PC-9 (cell line): ENCODE measurements around the gene RABL6. TPM values are rescaled to one million over a fixed set of nuclear protein-coding genes. Genes with fewer than 3 reads are reported as not detected.

Experiments used
- BruUV-seq: library from RNA; stranded (reverse); fragments of 400-500 nt; replicated peaks from 2 replicates; lab custom pipeline; 2021; lab: Mats Ljungman, UMichigan
- CTCF ChIA-PET: fragments of 300-600 bp; sonication (Branson Sonifier 250); formaldehyde crosslinking; loops from one replicate; lab custom pipeline; 2022; ENCODE audit warnings: antibody characterized with exemption; lab: Charles Lee
- POLR2A ChIA-PET: fragments of 300-600 bp; sonication (Branson Sonifier 250); formaldehyde crosslinking; loops from one replicate; lab custom pipeline; 2022; ENCODE audit warnings: antibody characterized with exemption; ENCODE audit not compliant: unreplicated experiment; lab: Charles Lee
- DNase-seq, 2 experiments: peaks; one replicate each; pipeline versions ENCODE4 v3.0.0 to v3.0.0-alpha.2; 2015 to 2022; ENCODE audit warnings: mixed read lengths in 1 of 2
- H2AFZ ChIP-seq: fragments of 200-600 bp; sonication (generic); 2 replicates; pipeline ENCODE4 v1.8.1; 2017; ENCODE audit warnings: antibody characterized with exemption
- H3F3A ChIP-seq: fragments of 200-600 bp; sonication (generic); 2 replicates; pipeline ENCODE4 v1.8.1; 2017; ENCODE audit warnings: antibody characterized with exemption, mild to moderate bottlenecking, low read depth; ENCODE audit not compliant: insufficient read depth
- H3K27ac ChIP-seq: fragments of 200-600 bp; sonication (generic); 2 replicates; pipeline ENCODE4 v1.6.1; 2016; ENCODE audit warnings: mixed run types
- H3K27me3 ChIP-seq: fragments of 200-600 bp; sonication (generic); 2 replicates; pipeline ENCODE4 v1.6.1; 2016; ENCODE audit warnings: low read depth, mixed run types; ENCODE audit not compliant: insufficient read depth
- H3K36me3 ChIP-seq: fragments of 200-600 bp; sonication (generic); 2 replicates; pipeline ENCODE4 v1.6.1; 2016; ENCODE audit warnings: low read depth, mixed run types
- H3K4me1 ChIP-seq: fragments of 200-600 bp; sonication (generic); replicated peaks from 2 replicates; pipeline ENCODE4 v1.6.1; 2016; ENCODE audit warnings: mixed run types; ENCODE audit not compliant: insufficient read depth
- H3K4me2 ChIP-seq: fragments of 200-600 bp; sonication (generic); 2 replicates; pipeline ENCODE4 v1.6.1; 2017; ENCODE audit warnings: mixed run types
- H3K4me3 ChIP-seq: fragments of 200-600 bp; sonication (generic); 2 replicates; pipeline ENCODE4 v1.6.1; 2016; ENCODE audit warnings: mixed run types
- H3K79me2 ChIP-seq: fragments of 200-600 bp; sonication (generic); 2 replicates; pipeline ENCODE4 v1.6.1; 2017; ENCODE audit warnings: low read depth, mixed run types
- H3K9me2 ChIP-seq: fragments of 200-600 bp; sonication (generic); 2 replicates; pipeline ENCODE4 v1.8.1; 2017; ENCODE audit warnings: mild to moderate bottlenecking; ENCODE audit not compliant: insufficient read depth
- H3K9me3 ChIP-seq: fragments of 200-600 bp; sonication (generic); 2 replicates; pipeline ENCODE4 v1.8.1; 2016; ENCODE audit warnings: low read depth; ENCODE audit not compliant: insufficient read depth
- H4K20me1 ChIP-seq: fragments of 200-600 bp; sonication (generic); 2 replicates; pipeline ENCODE4 v1.8.1; 2017; ENCODE audit not compliant: insufficient read depth
- CTCF ChIP-seq: fragments of 200-600 bp; sonication (generic); conservative IDR thresholded peaks from 2 replicates; pipeline ENCODE4 v1.6.1; 2017; ENCODE audit warnings: mixed run types, antibody characterized with exemption, mild to moderate bottlenecking, moderate library complexity
- EZH2 ChIP-seq: fragments of 200-600 bp; sonication (generic); IDR thresholded peaks from 2 replicates; pipeline ENCODE4 v1.8.0; 2017; ENCODE audit warnings: antibody characterized with exemption, low read depth
- intact Hi-C: fragments of 100-400 bp; cut with micrococcal nuclease; formaldehyde crosslinking; loops from one replicate; pipeline ENCODE4 v1.10.0; 2022; ENCODE audit not compliant: unreplicated experiment
- total RNA-seq: library from RNA; stranded (reverse); gene quantifications from 2 replicates; pipeline ENCODE4 v1.2.3, GENCODE V29; 2021

The RABL6 gene
- total RNA-seq, 1 experiment from 2014 or later, result 116 TPM

DNA sequence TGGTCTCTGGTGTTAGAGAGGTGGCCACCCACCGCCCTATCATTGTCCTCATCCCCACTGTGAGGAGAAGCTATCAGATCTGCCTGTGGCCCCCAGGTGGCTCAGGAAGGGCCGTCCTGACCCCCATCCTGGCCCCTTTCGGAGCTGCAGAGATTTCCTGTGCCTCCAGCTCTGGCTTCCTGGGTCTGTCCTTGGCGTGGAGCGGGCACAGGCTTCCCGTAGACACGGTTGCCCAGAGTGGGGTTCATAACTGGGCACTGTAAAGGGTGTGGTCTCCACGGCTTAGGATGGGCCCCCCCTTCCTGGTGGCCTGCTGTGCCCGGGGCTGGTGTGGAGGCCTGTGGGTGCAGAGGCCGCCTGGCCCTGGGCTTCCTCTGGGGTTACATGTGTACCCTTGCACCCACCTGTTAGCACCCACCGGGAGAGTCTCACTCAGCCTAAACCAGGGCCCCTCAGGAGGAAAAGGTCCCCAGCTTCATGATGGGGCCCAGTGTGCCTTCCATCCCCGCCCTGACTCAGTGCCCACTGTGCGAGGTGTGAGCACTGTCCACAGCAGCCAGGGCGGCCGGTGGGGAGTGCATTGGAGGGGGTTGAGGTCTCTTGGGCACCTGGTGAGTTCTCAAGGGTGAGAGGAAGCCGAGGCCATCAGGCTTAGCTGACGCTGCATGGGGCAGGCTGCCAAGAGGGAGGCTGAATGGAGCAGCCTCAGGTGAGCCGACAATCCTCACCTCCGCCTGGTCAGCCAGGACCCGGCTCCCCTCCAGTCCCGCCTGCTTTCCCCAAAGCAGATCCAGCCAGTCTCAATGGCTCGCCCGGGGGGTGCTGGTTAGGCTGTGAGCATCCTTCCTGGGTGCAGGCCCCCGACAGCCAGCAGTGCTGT lies 19.2 kb downstream of the RABL6 start:
- CTCF ChIA-PET, result no interaction called here
- TF ChIP-seq CTCF (no peak), EZH2 (no peak)
- H3K79me2 ChIP-seq, result no peaks in the 10 kb centered on the region
- peak in 1 of 2 experiments; percentile 13 for DNase-seq
- no peaks in the 10 kb centered on the region for H3K4me1 ChIP-seq
- no peaks in the 10 kb centered on the region for H3K9me3 ChIP-seq
- no peaks in the 10 kb centered on the region for H3K27me3 ChIP-seq
- POLR2A ChIA-PET, result no interaction called here
- no peak overlapping the region for H3K4me3 ChIP-seq
- H3K27ac ChIP-seq, result no peak overlapping the region
- intact Hi-C loops, result no loop called here
- no TSS peak for BruUV-seq
- H2AFZ ChIP-seq, result no peak overlapping the region
- peaks cover 11% of the 10 kb centered on the region for H4K20me1 ChIP-seq
- no peak overlapping the region for H3K4me2 ChIP-seq
- no peaks in the 10 kb centered on the region for H3F3A ChIP-seq
- H3K36me3 ChIP-seq, result no peaks in the 10 kb centered on the region
- H3K9me2 ChIP-seq, result no peaks in the 10 kb centered on the region

- no peak overlapping the region for H3K27ac ChIP-seq
- peak in 1 of 2 experiments; percentile 28 for DNase-seq
- H3K27me3 ChIP-seq, result no peaks in the 10 kb centered on the region
- H4K20me1 ChIP-seq, result peaks cover 6% of the 10 kb centered on the region; the same call in 1 of the 2 replicates
- H3F3A ChIP-seq, result no peaks in the 10 kb centered on the region; the same call in 1 of the 2 replicates
- no peak overlapping the region for H3K4me2 ChIP-seq
- H3K9me3 ChIP-seq, result no peaks in the 10 kb centered on the region
- H3K9me2 ChIP-seq, result no peaks in the 10 kb centered on the region
- H3K79me2 ChIP-seq, result no peaks in the 10 kb centered on the region
- CTCF ChIA-PET, result no interaction called here
- no peaks in the 10 kb centered on the region for H3K4me1 ChIP-seq
- TF ChIP-seq EZH2, result no peak
- no peak for TF ChIP-seq CTCF
- POLR2A ChIA-PET, result no interaction called here
- no peaks in the 10 kb centered on the region for H3K36me3 ChIP-seq
- BruUV-seq, result no TSS peak
- H3K4me3 ChIP-seq, result no peak overlapping the region
- intact Hi-C loops, result no loop called here
- no peak overlapping the region for H2AFZ ChIP-seq
Measured at GRCh38 chr9:136827794-136828473, 20.2 kb downstream of the RABL6 start.

DNA sequence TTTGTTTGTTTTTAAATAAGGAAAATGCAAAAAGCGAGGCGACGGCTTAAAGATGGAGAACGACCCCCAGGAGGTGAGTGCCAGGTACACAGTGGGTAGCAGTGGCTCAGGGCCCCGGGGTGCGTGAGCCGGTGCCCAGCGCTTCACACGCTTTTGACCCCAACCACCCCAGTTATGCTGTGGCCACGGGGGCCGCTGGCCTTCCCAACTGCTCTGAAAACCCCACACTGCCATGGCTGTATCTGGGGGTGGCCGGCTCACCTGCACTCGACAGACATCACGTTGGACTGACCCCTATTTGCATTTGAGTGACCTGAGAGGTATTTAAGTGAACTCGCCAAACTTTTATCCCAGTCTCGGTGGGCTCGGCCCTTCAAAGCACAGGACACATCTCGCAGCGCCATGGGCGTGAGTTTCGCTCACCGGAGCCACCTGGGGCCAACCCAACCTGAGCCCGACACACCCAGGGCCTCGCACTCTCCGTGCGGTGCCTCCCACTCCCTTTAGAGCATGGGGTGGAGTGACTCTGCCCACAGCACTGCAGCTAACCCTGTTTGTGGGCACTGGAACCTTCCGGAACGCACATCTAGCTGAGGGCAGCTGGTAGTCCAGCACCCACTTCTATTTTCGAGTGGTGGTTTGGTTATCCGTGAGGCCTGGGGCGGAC lies 20.9 kb downstream of the RABL6 start:
- BruUV-seq, result no TSS peak
- no peaks in the 10 kb centered on the region for H3K27me3 ChIP-seq
- no peak overlapping the region for H2AFZ ChIP-seq
- peaks cover 1% of the 10 kb centered on the region; the same call in 1 of the 2 replicates for H3F3A ChIP-seq
- H3K9me3 ChIP-seq, result no peaks in the 10 kb centered on the region
- H3K36me3 ChIP-seq, result no peaks in the 10 kb centered on the region
- CTCF ChIA-PET, result no interaction called here
- intact Hi-C loops, result no loop called here
- H3K27ac ChIP-seq, result no peak overlapping the region
- DNase-seq, result peak in 1 of 2 experiments; percentile 20
- no peak overlapping the region for H3K4me3 ChIP-seq
- POLR2A ChIA-PET, result no interaction called here
- no peak overlapping the region for H3K4me2 ChIP-seq
- no peaks in the 10 kb centered on the region for H3K9me2 ChIP-seq
- TF ChIP-seq EZH2 (no peak), CTCF (no peak)
- H4K20me1 ChIP-seq, result peaks cover 6% of the 10 kb centered on the region; the same call in 1 of the 2 replicates
- no peaks in the 10 kb centered on the region for H3K79me2 ChIP-seq
- no peaks in the 10 kb centered on the region for H3K4me1 ChIP-seq
